GM10266 (cell line): Measurements from ENCODE around the gene MOCS3.

Experiments
- DNase-seq: peaks from one replicate; pipeline ENCODE4 v3.0.0; 2012; ENCODE audit errors: extremely low spot score
- CTCF ChIP-seq: IDR thresholded peaks from 2 replicates; pipeline ENCODE4 v1.5.1; 2012; ENCODE audit warnings: mild to moderate bottlenecking, low read depth; ENCODE audit not compliant: control insufficient read depth, insufficient read depth; ENCODE audit errors: missing control alignments

The MOCS3 gene

DNA sequence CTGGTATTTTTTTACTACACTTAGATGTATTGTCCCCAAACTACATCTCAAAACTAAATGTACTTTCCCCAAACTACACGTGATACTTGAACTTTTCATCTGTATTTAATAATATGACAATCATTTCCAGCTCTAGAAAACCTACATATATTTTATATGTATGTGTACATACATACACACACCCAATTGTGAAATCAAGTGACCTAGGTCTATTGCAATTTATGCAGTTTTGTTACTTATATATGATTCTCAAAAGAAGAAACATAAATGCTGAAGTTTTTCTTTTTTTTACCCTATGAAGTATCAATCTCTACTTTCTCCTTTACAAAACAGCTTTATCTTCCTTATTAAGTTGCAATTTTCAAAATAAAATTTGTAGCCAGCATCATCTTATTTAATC is 32.1 kb upstream of the MOCS3 start:
- no peak for DNase-seq
- TF ChIP-seq CTCF = no peak

DNA sequence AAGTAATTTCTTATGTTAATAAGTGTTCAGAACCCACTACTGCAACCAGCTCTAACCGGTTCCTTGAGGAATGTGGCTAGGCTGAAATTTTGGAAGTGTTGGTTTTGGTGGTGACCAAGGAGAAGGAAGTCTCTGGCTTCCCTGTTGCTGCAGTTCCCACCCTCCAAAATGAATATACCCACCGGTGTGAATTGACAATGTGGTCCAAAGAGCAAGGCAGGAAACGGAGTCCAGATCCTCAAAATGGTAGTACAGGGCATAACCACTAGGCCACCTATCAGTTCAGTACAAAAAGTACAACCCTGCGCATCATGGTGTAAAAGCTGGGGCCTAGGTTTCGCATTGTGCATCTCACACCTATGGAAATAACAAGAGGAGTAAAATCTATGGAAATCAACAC is 30.1 kb upstream of the MOCS3 start:
- DNase-seq = no peak
- no peak for TF ChIP-seq CTCF

GRCh38 chr20:50929299-50930138 is 29.1 kb upstream of the MOCS3 start:
- DNase-seq = peak; percentile 87

GRCh38 chr20:50930139-50930975 is 28.3 kb upstream of the MOCS3 start:
- no peak for TF ChIP-seq CTCF
- DNase-seq = no peak

More at GRCh38 chr20:50929299-50930138, 29.1 kb upstream of the MOCS3 start:
- TF ChIP-seq CTCF = peak; percentile 98

GRCh38 chr20:50930976-50931305 is 27.7 kb upstream of the MOCS3 start:
- peak; percentile 78 for DNase-seq
- TF ChIP-seq CTCF = peak; percentile 27

DNA sequence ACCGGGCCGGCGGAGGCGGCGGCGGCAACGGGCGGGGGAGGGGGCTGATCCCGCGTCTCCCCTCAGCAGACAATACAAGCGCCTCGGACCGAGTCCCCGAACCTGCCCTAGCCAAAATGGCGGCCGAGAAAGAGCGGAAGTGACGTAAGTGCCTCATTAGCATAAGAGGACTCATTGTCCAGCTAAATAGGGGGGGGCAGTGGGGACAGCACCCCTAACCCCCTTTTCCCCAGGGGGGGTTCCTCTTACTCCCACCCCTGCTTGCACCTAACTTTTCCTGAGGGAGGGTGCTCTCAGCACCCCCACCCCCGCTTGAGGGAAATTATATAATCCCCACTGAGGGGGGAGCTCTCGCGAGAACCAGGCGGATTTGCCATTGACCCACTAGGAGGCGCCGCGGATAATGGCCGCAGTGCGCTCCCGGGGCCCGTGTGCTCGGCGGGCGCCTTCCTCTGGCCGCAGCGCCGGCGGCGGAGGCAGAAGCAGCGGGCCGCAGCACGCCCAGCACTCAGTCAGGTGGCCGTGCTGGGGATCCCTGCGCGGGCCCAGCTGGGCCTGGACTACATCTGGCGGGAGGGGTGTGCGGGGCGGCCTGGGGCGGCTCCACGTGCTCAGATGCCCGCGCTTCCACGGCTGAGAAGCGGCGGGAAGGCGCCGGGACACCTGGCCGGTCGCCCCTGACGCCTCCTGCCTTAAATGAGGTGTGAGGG is 27.2 kb upstream of the MOCS3 start, which contains the start of gene ADNP:
ADNP (minus strand) TSS at position 132 of the 710 bp plus-strand sequence. CDS start 27,441 bp downstream, outside the sequence.
- TF ChIP-seq CTCF = peak; percentile 73
- DNase-seq = peak; percentile 86
